Prostate gland (tissue), 2 donors: Measurements from ENCODE around the gene KCNJ4.

Experiments used
- CTCF ChIP-seq, 4 experiments: fragments of 200-600 bp in 2 of 4; fragments of 450-650 bp in 2 of 4; sonication (generic) in 2 of 4; IDR thresholded peaks; 1 replicate in 3 of 4; 2 replicates in 1 of 4; pipeline ENCODE4 v1.5.1; 2016 to 2019; ENCODE audit warnings: antibody characterized with exemption in 4 of 4, mild to moderate bottlenecking in 2 of 4, moderate library complexity in 2 of 4
- POLR2A ChIP-seq: fragments of 450-650 bp; IDR thresholded peaks from one replicate; pipeline ENCODE4 v1.6.1; 2016; ENCODE audit warnings: antibody characterized with exemption, mild to moderate bottlenecking

GRCh38 chr22:38489561-38490145, 34.7 kb upstream of the KCNJ4 start:
- TF ChIP-seq POLR2A (no peak), CTCF (IDR thresholded peaks at IDR 0.05) (no peak)
